ENCODE data around the gene MRPL12.
"Not testable (repeated sequence)": the region's sequence is repeated elsewhere in the genome, so short reads cannot be mapped to it uniquely, and the experiment has no call there.

Gene MRPL12

GRCh38 chr17:81717766-81718089 lies 14.6 kb downstream of the MRPL12 start:
- no peak for DNase-seq

DNA sequence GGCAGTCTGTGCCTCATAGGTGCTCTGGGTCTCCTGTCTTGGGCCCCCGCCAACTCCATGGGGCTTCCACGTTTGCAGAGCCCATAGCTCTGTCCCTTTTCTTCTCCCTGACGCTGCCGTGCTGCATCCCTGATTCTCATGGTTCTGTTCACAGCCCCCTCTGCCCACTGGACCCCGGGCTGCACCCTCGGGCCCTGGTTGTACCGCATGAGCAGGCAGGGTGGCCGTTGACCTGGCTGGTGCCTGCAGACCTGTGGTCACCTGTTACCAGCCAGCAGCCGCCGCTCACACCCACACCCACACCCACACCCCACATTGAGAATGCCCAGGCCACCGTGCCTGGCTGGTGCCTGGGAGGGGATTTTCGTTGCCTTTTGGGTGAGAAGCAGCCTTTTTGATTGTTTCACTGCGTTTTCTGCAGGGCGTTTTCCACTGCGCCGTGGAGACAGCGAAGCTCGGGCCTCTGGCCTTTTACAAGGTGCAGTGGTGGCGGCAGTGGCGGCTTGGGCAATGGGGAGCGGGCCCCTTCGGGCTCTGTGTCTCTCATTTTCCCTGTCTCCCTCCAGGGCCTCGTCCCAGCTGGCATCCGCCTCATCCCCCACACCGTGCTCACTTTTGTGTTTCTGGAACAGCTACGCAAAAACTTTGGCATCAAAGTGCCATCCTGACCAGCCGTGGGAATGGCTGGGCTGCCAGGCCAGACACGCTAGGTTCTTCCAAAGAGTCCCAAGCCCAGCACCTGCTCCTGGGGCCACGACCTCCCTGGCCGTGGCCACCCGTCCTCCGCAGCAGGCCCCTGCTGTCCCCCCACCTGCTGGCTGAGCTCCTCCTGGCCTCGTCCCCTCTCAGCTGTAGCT lies 16.5 kb downstream of the MRPL12 start:
- DNase-seq, result no peak

DNA sequence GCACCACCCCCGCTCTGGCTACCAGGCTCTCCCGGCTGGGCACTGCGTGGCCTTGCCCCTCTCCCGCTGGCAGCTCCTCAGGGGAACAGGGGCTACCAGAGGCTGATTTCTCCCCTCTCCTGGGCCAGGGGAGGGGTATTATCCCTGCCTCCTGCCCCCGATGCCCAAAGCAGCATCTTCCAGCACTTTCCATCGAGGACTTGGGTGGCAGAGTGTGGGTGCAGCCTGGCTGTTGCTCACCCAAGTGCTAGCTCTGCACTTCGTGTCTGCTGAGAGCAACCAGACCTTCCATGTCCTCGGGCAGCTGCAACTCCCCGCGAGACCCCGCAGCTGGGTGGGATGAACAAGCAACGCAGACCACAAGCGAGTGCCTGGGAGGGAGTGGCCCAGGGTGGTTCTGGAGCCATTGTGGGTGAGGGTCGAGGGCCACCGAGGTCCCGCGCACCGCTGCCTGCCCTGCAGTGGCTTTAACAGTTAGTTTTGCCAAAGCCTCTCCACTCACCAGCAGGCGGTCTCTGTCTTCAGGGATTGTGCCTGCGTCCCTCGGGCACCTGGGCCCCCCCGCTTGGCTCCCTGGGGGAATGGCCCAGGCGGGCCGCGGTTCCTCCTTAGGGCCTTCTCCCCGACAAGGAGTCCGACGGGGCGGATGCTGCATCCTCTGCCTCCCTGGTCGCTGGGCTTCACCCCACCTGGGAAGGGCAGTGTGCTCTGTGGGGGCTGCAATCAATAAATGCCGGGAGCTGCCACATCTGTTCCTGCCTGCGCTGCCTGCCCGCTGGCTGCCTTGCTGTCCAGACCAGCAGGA lies 17.3 kb downstream of the MRPL12 start:
- DNase-seq, result no peak

- no peak for DNase-seq
Observed at GRCh38 chr17:81722184-81723120, 19.3 kb downstream of the MRPL12 start.

- DNase-seq, result no peak
Observed at GRCh38 chr17:81723651-81724209, 20.6 kb downstream of the MRPL12 start.

DNA sequence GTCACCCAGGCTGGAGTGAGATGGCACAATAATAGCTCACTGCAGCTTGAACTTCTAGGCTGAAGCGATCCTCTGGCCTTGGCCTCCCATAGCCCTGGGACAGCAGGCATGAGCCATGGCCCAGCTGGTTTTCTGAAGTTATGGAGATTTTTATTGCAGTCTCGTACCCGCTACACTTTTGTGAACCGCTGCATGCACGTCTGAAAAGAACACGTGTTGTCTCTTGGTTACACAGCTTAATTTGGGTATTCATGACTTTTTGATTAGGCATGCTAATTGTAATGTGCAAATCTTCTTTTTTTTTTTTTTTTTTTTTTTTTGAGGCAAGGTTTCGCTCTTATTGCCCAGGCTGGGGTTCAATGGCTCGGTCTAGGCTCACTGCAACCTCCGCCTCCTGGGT lies 22.3 kb downstream of the MRPL12 start:
- DNase-seq, result no peak

DNA sequence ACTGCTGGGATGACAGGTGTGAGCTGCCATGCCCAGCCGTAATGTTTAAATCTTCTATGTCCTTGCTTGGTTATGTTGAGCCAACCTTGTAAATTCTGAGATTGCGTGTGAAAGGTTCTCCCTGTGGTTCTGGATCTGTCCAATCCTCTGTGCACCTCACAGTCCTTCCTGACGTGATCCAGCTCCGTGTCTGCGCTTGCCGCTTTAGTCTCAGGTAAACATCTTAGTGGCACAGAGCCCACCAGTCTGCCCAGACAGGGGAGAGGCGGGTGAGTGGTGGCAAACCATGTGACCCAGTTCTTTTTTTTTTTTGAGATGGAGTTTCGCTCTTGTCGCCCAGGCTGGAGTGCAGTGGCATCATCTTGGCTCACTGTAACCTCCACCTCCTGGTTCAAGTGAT lies 22.8 kb downstream of the MRPL12 start:
- DNase-seq, result no peak

DNA sequence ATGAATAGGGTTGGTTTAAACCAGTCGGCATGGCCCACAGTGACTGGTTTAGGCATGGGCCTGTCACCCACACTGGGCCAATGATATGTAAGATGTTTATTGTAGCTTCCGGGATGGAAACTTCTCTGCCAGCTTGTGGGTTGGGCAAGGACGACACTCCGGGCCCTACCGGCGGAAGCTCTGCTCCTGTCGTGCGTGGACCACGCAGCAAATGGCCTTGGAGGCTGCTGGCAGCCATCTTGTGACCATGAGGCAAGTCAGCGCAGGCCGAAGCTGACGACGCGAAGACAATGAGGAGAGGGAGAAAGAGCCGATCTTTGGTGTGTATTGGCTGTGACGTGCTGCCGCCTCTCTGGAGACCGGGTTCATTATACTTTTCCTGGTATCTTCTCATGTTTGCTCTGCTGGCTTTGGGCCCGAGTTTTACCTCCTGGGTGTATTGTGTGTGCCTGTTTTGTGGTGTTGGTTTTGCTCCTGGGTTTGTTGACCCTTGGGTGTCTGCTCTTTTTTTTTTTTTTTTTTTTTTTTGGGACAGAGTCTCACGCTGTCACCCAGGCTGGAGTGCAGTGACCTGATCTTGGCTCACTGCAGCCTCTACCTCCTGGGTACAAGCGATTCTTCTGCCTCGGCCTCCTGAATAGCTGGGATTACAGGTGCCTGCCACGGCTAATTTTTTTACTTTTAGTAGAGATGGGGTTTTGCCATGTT lies 24.3 kb downstream of the MRPL12 start:
- no peak for DNase-seq

GRCh38 chr17:81733507-81734404 lies 30.6 kb downstream of the MRPL12 start:
- DNase-seq, result peak; percentile 42

DNA sequence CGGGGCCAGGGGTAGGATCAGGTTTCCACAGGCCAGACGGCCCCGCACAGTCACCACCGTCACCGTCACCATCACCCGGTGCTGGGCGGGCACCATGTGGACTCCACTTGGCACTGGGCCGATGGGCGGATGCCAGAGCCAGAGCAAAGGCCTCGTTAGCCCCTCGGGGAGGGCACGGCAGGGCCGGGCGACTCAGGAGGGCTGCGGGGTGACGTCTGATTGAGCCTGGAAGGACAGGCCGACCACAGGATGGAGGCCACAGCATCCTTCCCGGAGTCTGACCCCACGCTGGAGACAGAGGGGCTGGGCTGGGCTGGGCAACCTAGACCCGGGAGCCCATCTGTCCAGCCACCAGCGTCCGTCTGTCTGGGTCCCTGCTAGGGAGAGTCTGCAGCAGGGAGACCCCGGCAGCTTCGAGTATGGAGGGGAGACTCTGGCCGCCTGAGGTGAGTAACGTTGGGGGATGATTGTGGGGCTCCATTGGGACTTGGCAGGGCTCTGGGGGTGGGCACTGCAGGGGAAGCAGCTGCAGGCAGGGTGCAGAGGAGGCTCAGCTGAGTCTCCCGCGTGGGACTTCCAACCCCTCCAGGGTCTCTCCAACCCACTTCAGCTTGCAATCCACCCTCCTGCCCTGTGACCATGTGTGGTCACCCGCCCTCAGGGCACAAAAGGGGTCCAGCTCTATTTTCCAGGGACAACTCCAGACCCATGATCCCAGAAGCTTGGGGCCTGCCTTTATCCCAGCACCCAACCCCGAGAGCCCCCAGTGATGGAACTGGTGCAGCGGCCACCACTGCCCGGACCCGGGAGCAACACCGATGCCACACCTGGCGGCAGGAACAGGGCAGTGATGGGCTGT lies 31.5 kb downstream of the MRPL12 start:
- no peak for DNase-seq

DNA sequence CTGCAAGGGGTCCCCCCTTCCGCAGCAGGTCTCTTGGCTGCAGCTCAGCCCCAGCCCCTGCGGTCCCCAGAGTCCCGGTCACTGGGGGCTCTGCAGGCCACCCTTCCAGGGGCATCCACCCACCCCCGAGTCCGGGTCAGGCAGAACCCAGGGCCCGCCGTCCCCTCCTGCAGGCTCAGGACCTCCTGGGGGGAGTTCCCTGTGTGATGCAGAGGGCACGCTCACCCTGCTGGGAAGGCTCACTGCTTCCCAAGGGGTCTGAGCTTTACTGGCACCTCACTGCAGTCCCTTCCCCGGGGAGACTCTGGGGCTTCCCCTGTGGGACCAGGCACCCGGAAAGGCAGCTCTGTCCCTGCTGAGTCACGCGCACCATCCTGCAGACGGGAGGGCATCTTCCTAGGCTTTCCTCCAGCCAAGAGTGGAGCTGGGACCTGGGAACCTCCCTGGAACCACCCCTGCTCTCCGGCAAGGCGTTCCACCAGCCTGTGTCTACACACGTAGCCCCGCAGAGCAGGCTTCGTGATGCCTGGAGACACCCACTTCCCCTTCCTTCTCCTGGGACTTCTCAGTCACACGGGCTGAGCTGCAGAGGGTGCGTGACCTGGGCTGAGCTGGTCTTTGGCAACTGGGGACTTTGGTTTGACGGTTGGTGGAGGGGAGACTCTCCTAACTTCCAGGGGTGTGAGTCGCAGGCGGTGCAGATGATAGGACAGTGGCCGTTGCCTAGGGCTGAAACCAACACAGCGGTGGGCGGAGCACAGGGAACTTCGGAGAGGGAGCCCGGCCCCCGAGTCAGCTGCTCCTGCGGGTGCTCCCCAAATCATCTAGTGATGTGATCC lies 32.3 kb downstream of the MRPL12 start:
- no peak for DNase-seq

- DNase-seq, result no peak
Observed at GRCh38 chr17:81737947-81738800, 35.0 kb downstream of the MRPL12 start.

- DNase-seq, result no peak
Observed at GRCh38 chr17:81738801-81739393, 35.7 kb downstream of the MRPL12 start.

DNA sequence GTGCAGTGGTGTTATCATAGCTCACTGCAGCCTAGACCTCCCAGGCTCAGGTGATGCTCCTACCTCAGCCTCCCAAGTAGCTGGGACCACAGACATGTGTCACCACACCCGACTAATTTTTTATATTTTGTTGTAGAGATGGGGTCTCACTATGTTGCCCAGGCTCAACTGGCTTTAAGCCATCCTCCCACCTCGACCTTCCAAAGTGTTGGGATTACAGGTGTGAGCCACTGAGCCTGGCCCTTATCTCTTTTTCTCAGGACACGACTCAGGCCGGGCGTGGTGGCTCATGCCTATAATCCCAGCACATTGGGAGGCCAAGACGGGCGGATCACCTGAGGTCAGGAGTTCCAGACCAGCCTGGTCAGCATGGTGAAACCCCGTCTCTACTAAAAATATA lies 36.4 kb downstream of the MRPL12 start:
- not testable (repeated sequence) for DNase-seq

GRCh38 chr17:81740395-81740961 lies 37.3 kb downstream of the MRPL12 start:
- DNase-seq, result no peak

DNA sequence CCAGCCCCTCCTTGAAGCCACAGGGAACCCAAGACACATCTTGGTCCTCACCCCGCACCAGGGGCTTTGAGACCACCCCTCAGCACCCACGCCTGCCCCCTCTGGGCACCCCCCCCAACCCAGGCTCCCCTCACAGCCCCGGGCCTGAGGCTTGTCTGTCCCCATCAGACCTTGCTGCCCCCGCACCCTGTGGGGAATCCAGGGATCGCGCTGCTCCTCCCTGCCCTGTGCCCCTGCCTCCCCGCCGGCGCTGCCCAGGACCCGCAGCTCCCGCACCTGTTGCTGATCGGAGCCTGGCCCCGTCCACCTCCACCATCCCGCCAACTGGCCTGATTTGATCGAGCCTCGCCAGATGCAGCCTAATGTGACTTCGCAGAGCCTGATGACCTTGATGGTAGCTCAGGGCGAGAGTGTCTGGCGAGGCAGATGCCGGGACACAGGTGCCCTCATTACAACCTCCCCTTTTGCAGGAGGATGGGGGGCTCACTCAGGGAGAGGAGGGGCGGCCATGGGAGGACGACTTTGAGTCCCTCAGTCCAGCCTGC lies 38.0 kb downstream of the MRPL12 start:
- no peak for DNase-seq

Data from activated T-cell treated with anti-CD3 and anti-CD28 coated beads for 4 hours (primary cell).